Measurements from ENCODE around the gene FOXP1. TPM values are rescaled to one million over a fixed set of nuclear protein-coding genes. Genes with fewer than 3 reads are reported as not detected.

FOXP1 gene
- total and polyA plus RNA-seq, 4 donors = 4.9 to 35.4 (median 32.0) TPM

- Histone ChIP-seq H3K9me3 (ENCODE audit: control insufficient read depth in 4 of 4, low read length in 3 of 4) (no peaks in the 10 kb centered on the region), H3K27me3 (ENCODE audit: control insufficient read depth in 4 of 4, insufficient read depth in 4 of 4, low read length in 3 of 4) (no peaks in the 10 kb centered on the region), H3K36me3 (ENCODE audit: control insufficient read depth in 4 of 4, insufficient read depth in 3 of 4, low read depth in 1 of 4, low read length in 3 of 4) (no peaks in the 10 kb centered on the region), H3K4me3 (ENCODE audit: low read depth in 1 of 3, low read length in 3 of 3) (no peak overlapping the region), H3K27ac (ENCODE audit: low read depth in 1 of 2, low read length in 2 of 2) (no peak overlapping the region), H3K9ac (ENCODE audit: low read depth in 1 of 2, low read length in 2 of 2) (no peak overlapping the region), H3K4me1 (ENCODE audit: control insufficient read depth in 4 of 4, insufficient read depth in 4 of 4, low read length in 3 of 4) (peaks cover 0 to 7% (median 2%) of the 10 kb centered on the region in 4 donors)
- no peak for DNase-seq (ENCODE audit: low spot score)
- WGBS = 85% methylated on average over 4 of the region's 4 CpGs
- TF ChIP-seq HNF4G (IDR thresholded peaks at IDR 0.05) = no peak
- no peak for TF ChIP-seq FOXA2 (IDR thresholded peaks at IDR 0.05)
- TF ChIP-seq, protein P1, sequence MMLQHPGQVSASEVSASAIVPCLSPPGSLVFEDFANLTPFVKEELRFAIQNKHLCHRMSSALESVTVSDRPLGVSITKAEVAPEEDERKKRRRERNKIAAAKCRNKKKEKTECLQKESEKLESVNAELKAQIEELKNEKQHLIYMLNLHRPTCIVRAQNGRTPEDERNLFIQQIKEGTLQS (IDR thresholded peaks at IDR 0.05) = no peak
- no peak for TF ChIP-seq NR2F2 (IDR thresholded peaks at IDR 0.05)
- no peak for TF ChIP-seq SP1 (IDR thresholded peaks at IDR 0.05)
- TF ChIP-seq TAF1 (conservative IDR thresholded peaks at IDR 0.05) = no peak
- TF ChIP-seq ZBTB33 (IDR thresholded peaks at IDR 0.05) = no peak
- no peak for TF ChIP-seq CTCF (IDR thresholded peaks at IDR 0.05; ENCODE audit: low read depth, low read length, missing input control)
- no peak for TF ChIP-seq RAD21 (IDR thresholded peaks at IDR 0.05)
- TF ChIP-seq HNF4A (conservative IDR thresholded peaks at IDR 0.05) = no peak
These were observed 510.5 kb downstream of the FOXP1 start for GRCh38 chr3:71072986-71073385.

GRCh38 chr3:71072287-71072686 is 511.2 kb downstream of the FOXP1 start:
- WGBS = 69% methylated on average over 2 of the region's 2 CpGs
- Histone ChIP-seq H3K27me3 (ENCODE audit: control insufficient read depth in 4 of 4, insufficient read depth in 4 of 4, low read length in 3 of 4) (no peaks in the 10 kb centered on the region), H3K4me1 (ENCODE audit: control insufficient read depth in 4 of 4, insufficient read depth in 4 of 4, low read length in 3 of 4) (peaks cover 0 to 4% (median 2%) of the 10 kb centered on the region in 4 donors), H3K36me3 (ENCODE audit: control insufficient read depth in 4 of 4, insufficient read depth in 3 of 4, low read depth in 1 of 4, low read length in 3 of 4) (no peaks in the 10 kb centered on the region), H3K27ac (ENCODE audit: low read depth in 1 of 2, low read length in 2 of 2) (no peak overlapping the region), H3K4me3 (ENCODE audit: low read depth in 1 of 3, low read length in 3 of 3) (no peak overlapping the region), H3K9ac (ENCODE audit: low read depth in 1 of 2, low read length in 2 of 2) (no peak overlapping the region), H3K9me3 (ENCODE audit: control insufficient read depth in 4 of 4, low read length in 3 of 4) (no peaks in the 10 kb centered on the region)
- no peak for TF ChIP-seq TAF1 (conservative IDR thresholded peaks at IDR 0.05)
- no peak for TF ChIP-seq HNF4A (conservative IDR thresholded peaks at IDR 0.05)
- TF ChIP-seq SP1 (IDR thresholded peaks at IDR 0.05) = no peak
- TF ChIP-seq CTCF (IDR thresholded peaks at IDR 0.05; ENCODE audit: low read depth, low read length, missing input control) = no peak
- TF ChIP-seq RAD21 (IDR thresholded peaks at IDR 0.05) = no peak
- TF ChIP-seq REST (IDR thresholded peaks at IDR 0.05) = no peak
- TF ChIP-seq, protein P1 (IDR thresholded peaks at IDR 0.05) = no peak
- no peak for TF ChIP-seq YY1 (IDR thresholded peaks at IDR 0.05)
- TF ChIP-seq FOXA1 (IDR thresholded peaks at IDR 0.05) = no peak
- no peak for TF ChIP-seq FOXA2 (IDR thresholded peaks at IDR 0.05)
- TF ChIP-seq ZBTB33 (IDR thresholded peaks at IDR 0.05) = no peak
- no peak for TF ChIP-seq GABPA (IDR thresholded peaks at IDR 0.05 in 1 of 2, conservative IDR thresholded peaks at IDR 0.05 in 1 of 2)
- no peak for TF ChIP-seq HNF4G (IDR thresholded peaks at IDR 0.05)
- no peak for TF ChIP-seq JUND (IDR thresholded peaks at IDR 0.05)
- no peak for TF ChIP-seq EGR1 (IDR thresholded peaks at IDR 0.05; ENCODE audit: low read depth in 2 of 2)
- no peak for TF ChIP-seq NR2F2 (IDR thresholded peaks at IDR 0.05)
- TF ChIP-seq MAX (IDR thresholded peaks at IDR 0.05) = no peak
- no peak for TF ChIP-seq RXRA (IDR thresholded peaks at IDR 0.05)
- DNase-seq (ENCODE audit: low spot score) = no peak
